ENCODE data around the gene CCDC9. TPM values are rescaled to one million over a fixed set of nuclear protein-coding genes. Genes with fewer than 3 reads are reported as not detected.
A peak's percentile ranks its signal among the peaks of the same experiment; 100 is the strongest.
"Not testable (repeated sequence)": the region's sequence is repeated elsewhere in the genome, so short reads cannot be mapped to it uniquely, and the experiment has no call there.

CCDC9 gene
- total RNA-seq, 1 donor from 2014 or later = 10.4 TPM

DNA sequence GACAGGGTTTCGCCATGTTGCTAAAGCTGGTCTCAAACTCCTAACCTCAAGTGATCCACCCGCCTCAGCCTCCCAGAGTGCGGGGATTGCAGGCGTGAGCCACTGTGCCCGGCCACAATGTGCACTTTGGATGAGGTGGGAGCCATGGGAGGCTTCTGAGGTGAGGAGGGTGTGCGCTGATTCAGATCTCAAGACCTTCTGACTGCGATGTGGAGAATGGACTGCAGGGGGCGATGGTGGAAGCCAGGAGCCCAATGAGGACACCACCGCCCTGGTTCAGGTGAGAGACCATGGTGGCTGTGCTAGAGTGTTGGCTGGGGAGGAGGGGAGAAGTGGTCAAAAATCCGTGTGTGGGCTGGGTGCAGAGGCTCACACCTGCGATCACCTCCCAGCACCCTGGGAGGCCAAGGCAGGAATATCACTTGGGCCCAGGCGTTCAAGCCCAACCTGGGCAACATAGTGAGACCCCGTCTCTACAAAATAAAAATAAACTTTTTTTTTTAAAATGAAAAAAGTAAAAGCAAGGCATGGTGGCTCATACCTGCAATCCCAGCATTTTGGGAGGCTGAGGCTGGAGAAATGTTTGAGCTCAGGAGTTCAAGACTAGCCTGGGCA, 24.0 kb downstream of the CCDC9 start:
- ATAC-seq = peak; percentile 45
- no peak for DNase-seq (ENCODE audit: low spot score)

DNA sequence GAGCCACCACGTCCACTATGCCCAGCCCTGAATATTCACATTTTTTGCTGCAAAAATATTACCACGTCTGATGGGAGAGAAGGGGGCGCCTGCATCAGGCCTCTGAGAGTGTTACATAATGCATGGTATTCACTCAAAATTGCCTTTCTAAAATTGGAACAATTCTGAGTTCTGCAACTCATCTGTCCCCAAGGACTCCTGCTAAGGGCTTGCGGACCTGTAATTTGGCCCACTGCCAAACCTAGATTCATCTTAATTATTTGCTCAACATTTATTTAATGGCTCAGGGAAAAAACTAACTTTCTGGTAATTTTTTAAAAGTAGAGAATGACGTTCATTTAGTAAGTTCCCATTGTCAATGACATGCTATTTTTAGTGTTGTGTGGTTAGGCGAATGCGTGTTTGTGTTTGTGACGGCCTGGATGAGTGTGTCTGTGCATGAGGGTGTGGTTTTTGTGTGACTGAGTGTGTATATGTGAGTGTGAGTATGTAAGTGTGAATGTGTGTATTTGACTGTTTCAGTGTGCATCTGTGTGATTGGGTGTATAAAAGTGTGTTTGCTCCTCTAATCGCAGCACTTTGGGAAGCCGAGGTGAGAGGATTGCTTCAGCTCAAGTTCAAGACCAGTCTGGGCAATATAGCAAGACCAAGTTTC, 27.2 kb downstream of the CCDC9 start:
- DNase-seq (ENCODE audit: low spot score) = no peak
- no peak for ATAC-seq

DNA sequence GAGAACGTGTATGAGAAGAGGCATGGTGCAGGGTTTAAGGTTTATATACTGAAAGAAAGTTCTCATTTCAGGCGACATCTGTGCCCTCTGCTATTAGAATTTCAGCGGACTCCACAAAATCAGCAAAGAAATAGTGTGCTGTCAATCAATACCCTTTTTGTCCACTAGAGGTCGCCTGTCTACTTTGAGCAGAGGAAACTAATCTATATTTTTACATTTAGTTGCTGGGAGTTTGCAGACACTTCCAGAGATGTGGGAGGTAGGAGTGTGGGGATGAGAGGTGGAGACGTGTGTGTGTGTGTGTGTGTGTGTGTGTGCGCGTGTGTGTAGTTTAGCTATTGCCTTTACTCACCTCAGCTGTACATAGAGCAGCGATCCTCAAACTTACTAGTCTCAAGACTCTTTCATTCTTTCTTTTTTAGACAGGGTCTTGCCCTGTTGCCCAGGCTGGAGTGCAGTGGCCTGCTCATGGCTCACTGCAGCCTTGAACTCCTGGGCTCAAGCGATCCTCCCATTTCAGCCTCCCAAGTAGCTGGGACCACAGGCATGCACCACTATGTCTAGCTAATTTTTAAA, 28.1 kb downstream of the CCDC9 start:
- ATAC-seq (peak; percentile 83), DNase-seq (ENCODE audit: low spot score) (no peak)

DNA sequence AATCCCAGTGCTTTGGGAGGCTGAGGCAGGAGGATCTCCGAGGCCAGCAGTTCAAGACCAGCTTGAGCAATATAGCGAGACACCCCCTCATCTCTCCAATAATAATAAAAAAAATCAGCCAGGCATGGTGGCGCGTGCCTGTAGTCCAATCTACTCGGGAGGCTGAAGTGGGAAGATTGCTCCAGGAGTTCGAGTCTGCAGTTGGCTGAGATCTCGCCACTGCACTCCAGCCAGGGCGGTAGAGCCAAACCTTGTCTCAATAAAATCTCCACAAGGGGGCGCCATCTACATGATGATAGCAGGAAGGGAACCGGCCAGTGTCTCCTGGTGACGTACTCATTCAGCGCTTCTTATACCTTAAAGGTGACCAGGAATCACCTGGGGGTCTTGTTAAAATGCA, 39.7 kb downstream of the CCDC9 start:
- ATAC-seq = peak; percentile 98
- peak; percentile 75 for DNase-seq (ENCODE audit: low spot score)

DNA sequence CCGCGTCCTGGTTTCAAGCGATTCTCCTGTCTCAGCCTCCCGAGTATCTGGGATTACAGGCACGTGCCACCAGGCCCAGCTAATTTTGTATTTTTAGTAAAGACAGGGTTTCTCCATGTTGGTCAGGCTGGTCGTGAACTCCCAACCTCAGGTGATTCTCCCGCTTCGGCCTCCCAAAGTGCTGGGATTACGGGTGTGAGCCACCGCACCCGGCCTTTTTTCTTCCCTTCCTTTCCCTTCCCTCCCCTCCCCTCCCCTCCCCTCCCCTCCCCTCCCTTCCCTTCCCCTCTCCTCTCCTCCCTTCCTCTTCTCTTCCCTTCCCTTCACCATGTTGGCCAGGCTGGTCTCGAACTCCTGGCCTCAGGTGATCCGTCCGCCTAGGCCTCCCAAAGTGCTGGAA, 44.5 kb downstream of the CCDC9 start:
- not testable (repeated sequence) for ATAC-seq; DNase-seq (ENCODE audit: low spot score)

DNA sequence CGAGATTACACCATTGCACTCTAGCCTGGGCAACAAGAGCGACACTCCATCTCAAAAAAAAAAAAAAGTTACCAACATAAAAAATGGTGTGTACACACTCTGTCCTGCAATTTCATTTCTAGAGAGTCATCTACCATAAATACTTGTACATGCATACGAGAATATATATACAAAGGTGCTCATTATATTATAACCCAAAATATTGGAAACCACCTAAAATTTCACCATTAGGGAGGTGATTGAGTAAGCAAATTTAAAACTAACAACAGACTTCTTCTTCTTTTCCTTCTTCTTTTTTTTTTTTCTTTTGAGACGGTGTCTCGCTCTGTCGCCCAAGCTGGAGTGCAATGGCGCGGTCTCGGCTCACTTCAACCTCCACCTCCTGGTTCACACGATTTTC, 45.9 kb downstream of the CCDC9 start:
- DNase-seq (ENCODE audit: low spot score) = no peak

DNA sequence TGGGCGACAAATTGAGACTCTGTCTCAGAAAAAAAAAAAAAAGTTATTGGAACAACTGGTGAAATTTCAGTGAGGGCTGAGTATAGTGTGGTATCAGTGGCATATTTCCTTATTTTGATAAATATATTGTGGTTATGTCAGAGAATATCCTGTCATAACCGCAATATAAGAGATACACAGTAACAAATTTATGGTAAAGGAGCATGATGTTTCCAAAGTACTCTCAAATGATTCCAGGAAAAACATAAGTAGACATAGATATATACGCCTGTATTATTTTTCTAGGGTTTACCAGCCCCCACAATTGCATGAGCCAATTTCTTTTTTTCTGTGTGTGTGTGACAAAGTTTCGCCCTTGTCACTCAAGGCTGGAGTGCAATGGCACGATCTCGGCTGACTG, 47.6 kb downstream of the CCDC9 start:
- DNase-seq (ENCODE audit: low spot score) (no peak), ATAC-seq (no peak)

More for the DNA sequence above, 45.9 kb downstream of the CCDC9 start:
- no peak for ATAC-seq

DNA sequence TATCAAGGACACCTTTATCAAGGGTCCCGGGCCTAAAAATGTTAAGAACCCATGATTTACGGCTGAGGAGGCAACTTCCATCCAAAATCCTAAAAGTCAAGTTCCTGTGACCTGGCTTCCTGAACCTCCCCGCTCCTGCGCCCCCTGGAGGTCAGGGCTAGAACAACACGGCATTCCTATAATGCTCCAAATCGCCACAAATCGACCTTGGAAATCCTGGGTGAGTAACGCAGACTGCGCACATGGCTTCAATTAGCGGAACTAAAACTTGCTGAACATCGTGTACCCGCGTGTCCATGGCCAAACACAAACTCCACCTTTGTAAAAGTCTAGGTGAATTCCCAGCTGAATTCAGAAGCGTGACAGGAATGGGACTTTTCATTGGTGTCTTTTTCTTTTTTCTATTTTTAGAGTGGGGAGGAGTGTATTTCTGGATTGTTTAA, 49.0 kb downstream of the CCDC9 start:
- ATAC-seq = peak; percentile 96

DNA sequence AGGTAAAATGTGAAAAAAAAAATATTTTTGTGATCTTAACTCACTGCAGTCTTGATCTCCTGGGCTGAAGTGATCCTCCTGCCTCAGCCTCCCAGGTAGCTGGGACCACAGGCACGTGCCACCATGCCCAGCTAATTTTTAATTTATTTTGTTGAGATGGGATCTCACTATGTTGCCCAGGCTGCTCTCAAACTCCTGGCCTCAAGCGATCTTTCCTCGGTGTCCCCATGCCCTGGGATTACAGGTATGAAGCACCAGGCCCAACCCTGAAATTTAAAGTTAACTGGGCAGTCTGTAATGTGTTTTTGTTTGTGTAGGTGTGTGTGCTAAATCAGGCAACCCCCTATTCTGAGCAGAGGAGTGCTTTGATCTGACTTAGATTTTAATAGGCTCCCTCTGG, 50.0 kb downstream of the CCDC9 start:
- no peak for DNase-seq (ENCODE audit: low spot score)
- ATAC-seq = no peak

More for the DNA sequence above, 49.0 kb downstream of the CCDC9 start:
- peak; percentile 82 for DNase-seq (ENCODE audit: low spot score)

DNA sequence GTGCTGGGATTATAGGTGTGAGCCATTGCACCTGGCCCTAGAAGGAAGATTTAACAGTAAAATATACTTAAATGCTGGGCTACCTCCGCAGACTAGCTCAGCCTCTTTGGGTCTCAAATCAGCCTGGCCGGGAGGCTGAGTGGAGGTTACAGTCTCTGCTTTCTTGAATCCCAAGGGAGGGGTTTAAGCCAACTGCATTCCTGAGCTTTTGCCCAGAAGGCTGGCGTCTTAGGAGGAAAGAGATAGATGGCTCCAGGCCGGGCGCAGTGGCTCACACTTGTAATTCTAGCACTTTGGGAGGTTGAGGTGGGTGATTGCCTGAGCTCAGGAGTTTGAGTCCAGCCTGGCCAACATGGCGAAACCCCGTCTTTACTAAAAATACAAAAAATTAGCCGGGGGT, 52.7 kb downstream of the CCDC9 start:
- no peak for DNase-seq (ENCODE audit: low spot score)
- no peak for ATAC-seq

DNA sequence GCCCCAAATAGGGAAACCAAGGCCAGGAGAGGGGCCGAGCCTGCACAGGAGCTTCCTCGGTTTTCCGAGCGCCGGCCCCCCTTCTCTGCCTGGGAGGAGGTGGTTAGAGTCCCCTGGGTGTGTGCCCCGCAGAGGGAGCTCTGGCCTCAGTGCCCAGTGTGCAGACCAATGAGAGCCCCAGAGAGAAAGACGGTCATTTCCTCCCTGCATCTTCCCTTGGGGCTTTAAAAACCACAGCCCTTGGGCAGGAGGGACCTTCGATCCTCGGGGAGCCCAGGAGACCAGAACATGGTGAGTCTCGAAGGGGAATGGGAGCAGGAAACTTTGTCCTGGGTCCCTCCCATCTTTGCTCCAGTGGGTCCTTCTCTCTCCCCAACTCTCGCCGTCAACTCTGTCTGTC, 53.3 kb downstream of the CCDC9 start, which contains the start of gene C5AR1:
TSS of gene C5AR1 (plus strand) at position 254 of the 400 bp plus-strand sequence. CDS start at position 289, 35 bp downstream.
- ATAC-seq (peak; percentile 8), DNase-seq (ENCODE audit: low spot score) (no peak)

DNA sequence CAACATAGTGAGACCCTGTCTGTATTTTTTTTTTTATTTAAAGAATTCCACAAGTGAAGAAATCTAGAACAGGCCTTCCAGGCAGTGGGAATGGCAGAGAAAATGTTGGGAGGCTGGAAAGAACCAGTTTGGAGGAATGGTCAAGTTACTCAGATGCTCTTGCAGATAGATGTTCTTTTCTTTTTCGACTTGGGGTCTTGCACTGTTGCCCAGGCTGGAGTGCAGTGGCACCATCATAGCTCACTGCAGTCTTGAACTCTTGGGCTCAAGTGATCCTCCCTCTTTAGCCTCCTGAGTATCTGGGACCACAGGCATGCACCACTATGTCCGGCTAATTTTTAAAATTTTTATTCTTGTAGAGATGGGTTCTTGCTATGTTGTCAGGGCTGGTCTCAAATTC, 54.0 kb downstream of the CCDC9 start:
- ATAC-seq (no peak), DNase-seq (ENCODE audit: low spot score) (no peak)

DNA sequence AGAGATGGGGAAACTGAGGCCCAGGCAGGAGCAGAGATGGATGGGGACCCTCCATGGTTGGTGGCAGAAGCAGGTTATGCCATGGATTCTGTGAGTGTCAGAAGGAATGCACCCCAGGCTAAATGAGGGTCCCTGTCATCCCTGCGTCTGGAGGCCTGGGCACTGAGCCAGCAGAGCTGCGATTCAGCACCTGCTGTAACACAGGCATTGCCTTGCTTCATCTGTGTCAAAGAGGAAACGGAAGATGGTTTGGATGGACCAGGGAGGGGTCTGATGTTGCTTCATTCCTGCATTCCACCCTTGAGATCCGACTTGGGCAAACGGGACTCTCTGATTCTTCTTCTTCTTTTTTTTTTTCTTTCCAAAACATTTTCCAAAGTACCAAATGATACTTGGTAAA, 54.5 kb downstream of the CCDC9 start:
- no peak for DNase-seq (ENCODE audit: low spot score)
- ATAC-seq = no peak

DNA sequence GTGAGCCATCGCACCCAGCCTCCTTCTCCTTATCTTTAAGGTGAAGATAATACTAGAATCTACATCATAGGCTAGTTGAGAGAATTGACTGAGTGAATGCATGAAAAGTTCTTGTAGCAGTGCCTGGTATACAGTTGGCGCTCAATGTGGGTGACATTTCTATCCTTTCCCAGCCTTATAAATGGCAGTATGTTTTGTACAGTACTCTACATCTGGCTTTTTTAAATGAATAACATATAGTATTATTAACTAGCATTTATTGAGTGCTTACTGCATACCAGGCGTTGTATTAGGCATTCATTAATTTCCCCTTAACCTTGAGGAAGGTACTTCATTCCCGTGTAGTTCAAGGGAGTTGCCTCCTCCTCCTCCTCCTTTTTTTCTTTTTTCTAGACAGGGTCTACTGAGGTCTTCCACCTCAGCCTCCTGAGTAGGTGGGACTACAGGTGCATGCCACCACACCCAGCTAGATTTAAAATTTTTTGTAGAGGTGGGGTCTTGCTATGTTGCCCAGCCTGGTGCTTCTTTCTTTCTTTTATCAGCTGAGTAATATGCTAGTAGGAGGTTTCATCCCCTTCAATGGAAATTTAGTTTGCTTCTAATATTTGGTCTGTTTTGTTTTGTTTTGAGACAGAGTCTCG, 56.2 kb downstream of the CCDC9 start:
- ATAC-seq = no peak
- no peak for DNase-seq (ENCODE audit: low spot score)

DNA sequence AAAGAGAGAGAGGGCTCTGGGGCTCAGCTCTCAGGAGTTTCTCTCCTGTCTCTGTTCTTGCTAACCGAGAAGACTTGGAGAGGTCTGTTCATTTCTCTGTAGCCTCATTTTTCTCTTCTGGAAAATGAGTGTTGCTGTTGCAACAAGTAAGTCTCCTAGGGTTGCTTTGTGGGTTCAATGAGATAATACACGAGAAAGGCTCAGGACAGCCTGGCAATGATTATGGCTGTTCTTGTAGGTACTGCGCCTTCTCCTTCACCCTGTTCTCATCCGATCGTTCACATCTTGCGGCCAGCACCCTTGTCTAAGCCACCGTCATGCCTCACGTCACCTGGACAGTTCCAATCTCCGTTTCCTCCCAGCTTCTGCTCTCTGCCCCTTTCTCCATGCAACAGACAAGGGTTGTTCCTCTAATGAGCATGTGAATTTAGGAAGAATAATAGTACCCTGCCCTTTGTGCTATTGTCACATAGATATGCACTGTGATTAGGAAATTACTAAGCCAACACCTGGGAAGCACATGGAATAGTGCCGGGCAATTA, 57.5 kb downstream of the CCDC9 start:
- ATAC-seq (peak; percentile 3), DNase-seq (ENCODE audit: low spot score) (no peak)

DNA sequence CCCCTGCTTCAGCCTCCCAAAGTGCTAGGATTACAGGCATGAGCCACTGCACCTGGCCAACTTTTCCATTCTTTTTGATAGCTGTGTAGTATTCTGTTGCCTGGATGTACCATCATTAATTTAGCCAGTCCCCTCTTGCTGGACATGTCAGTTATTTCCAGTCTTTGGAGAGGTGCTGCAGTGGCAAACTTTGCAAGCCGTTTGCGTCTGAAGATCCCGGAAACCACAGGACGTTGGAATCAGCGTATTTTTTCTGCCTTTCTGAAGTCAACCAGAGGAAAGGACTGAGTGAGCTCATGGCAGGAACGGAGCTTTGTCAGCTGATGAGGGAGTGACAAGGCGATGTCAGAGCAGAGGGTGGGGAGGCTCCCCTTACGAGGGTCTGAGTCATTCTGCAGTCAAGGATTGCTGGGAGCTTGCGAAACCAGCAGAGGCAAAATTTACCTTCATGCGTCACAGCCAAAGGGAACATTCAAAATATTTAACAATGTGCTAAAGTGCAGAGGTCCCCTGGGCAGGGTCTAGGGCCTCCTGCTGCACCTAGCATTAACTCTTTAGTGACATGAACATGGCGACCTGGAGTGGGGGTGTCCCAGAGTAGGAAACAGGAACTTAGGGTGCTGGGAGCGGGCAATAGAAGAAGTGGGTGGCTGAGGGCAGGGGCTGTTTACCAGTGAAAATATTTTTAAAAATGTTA, 58.9 kb downstream of the CCDC9 start:
- DNase-seq (ENCODE audit: low spot score) (peak; percentile 90), ATAC-seq (peak; percentile 86)

DNA sequence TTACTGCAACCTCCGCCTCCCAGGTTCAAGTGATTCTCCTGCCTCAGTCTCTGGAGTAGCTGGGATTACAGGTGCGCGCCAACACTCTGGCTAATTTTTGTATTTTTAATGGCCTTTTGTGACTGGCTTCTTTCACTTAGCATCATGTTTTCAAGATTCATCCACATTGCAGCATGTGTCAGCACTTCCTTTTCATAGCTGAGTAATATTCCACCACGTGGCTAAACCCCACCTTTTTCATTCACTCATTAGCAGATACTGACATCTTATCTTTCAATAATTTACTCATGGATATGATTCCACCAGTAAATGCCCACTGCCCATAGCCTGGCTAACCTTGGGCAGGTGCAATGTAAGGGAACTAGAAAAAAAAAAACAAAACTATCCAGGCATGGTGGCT, 60.2 kb downstream of the CCDC9 start:
- DNase-seq (ENCODE audit: low spot score) (no peak), ATAC-seq (no peak)

DNA sequence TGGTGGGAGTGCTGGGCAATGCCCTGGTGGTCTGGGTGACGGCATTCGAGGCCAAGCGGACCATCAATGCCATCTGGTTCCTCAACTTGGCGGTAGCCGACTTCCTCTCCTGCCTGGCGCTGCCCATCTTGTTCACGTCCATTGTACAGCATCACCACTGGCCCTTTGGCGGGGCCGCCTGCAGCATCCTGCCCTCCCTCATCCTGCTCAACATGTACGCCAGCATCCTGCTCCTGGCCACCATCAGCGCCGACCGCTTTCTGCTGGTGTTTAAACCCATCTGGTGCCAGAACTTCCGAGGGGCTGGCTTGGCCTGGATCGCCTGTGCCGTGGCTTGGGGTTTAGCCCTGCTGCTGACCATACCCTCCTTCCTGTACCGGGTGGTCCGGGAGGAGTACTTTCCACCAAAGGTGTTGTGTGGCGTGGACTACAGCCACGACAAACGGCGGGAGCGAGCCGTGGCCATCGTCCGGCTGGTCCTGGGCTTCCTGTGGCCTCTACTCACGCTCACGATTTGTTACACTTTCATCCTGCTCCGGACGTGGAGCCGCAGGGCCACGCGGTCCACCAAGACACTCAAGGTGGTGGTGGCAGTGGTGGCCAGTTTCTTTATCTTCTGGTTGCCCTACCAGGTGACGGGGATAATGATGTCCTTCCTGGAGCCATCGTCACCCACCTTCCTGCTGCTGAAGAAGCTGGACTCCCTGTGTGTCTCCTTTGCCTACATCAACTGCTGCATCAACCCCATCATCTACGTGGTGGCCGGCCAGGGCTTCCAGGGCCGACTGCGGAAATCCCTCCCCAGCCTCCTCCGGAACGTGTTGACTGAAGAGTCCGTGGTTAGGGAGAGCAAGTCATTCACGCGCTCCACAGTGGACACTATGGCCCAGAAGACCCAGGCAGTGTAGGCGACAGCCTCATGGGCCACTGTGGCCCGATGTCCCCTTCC, 63.9 kb downstream of the CCDC9 start:
- DNase-seq (ENCODE audit: low spot score) = no peak

More for the DNA sequence above, 63.9 kb downstream of the CCDC9 start:
- ATAC-seq = no peak
